ENCODE data around the gene WFDC9. TPM values are rescaled to one million over a fixed set of nuclear protein-coding genes. Genes with fewer than 3 reads are reported as not detected.
"Not testable (repeated sequence)": the region's sequence is repeated elsewhere in the genome, so short reads cannot be mapped to it uniquely, and the experiment has no call there.

Gene WFDC9
- total and polyA plus RNA-seq, 2 of the 8 experiments (the other 6 are each of a cell fraction or from before 2014, with no cell fraction given) = not detected

DNA sequence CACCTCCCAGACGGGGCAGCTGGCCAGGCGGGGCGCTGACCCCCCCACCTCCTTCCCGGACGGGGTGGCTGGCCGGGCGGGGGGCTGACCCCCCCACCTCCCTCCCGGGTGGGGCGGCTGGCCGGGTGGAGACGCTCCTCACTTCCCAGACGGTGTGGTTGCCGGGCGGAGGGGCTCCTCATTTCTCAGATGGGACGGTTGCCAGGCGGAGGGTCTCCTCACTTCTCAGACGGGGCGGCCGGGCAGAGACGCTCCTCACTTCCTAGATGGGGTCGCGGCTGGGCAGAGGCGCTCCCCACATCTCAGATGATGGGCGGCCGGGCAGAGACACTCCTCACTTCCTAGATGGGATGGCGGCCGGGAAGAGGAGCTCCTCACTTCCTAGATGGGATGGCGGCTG, 14.8 kb upstream of the WFDC9 start:
- CTCF ChIA-PET (ENCODE audit: partially characterized antibody); H2BK12ac ChIP-seq (ENCODE audit: low read depth, low read length): not testable (repeated sequence)
- WGBS, 2 experiments (ENCODE audit: extremely low coverage in 1 of 2, insufficient coverage in 1 of 2, insufficient read length in 1 of 2, insufficient replicate concordance in 2 of 2, low coverage in 1 of 2, low lambda C conversion rate in 2 of 2, missing lambda C conversion rate in 1 of 2) = 72% methylated on average over 5 of the region's 28 CpGs; no CpG with 5 or more reads in 1 of the 2 experiments

DNA sequence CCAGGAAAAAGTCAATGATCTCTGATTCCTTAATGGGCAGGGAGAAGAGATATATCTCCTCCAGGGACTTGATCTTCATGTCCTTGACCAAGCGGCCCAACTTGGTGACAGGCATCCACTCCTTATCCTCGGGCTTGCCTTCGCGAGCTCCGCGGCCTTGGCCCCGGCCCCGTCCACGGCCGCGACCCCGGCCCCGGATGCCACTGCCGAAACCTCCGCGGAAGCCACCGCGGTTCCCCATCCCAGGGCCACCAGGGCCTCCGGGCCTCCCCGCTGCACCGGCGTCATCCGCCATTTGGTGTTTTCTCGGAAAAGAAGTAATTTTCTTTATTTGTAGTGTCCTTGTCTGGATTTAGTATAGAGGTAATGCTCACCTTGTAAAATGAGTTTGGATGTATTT, 10.0 kb upstream of the WFDC9 start:
- H3K23ac ChIP-seq (ENCODE audit: insufficient read length); POLR2A ChIA-PET (ENCODE audit: partially characterized antibody); H4K5ac ChIP-seq (ENCODE audit: insufficient read length, low read depth, low read length); H3K27ac ChIP-seq (ENCODE audit: low read depth, low read length); H3K27me3 ChIP-seq (replicated peaks in 1 of 4; ENCODE audit: control insufficient read depth in 3 of 4, extremely low read depth in 1 of 4, insufficient read depth in 3 of 4, low read length in 3 of 4); H2BK20ac ChIP-seq (ENCODE audit: low read length); H3K4me2 ChIP-seq (ENCODE audit: insufficient read depth in 1 of 2, low read depth in 2 of 2, low read length in 2 of 2); H3K79me1 ChIP-seq (ENCODE audit: low read depth, low read length); H2AFZ ChIP-seq (ENCODE audit: low read length); H3K14ac ChIP-seq (ENCODE audit: insufficient read length); H2BK12ac ChIP-seq (ENCODE audit: low read depth, low read length); H2BK120ac ChIP-seq (replicated peaks; ENCODE audit: low read depth, low read length); H2BK15ac ChIP-seq (ENCODE audit: low read length); H3K9ac ChIP-seq (replicated peaks in 1 of 4; ENCODE audit: extremely low read depth in 1 of 4, low read depth in 3 of 4, low read length in 3 of 4); H3K9me3 ChIP-seq (ENCODE audit: insufficient read depth in 2 of 2, low read depth in 1 of 2, low read length in 1 of 2); H2AK5ac ChIP-seq (ENCODE audit: low read depth, low read length); H3K36me3 ChIP-seq (ENCODE audit: control insufficient read depth in 2 of 4, insufficient read depth in 4 of 4, low read length in 3 of 4); FAIRE-seq; H3K18ac ChIP-seq (ENCODE audit: extremely low read depth, low read length); CTCF ChIA-PET (ENCODE audit: partially characterized antibody); H4K8ac ChIP-seq (ENCODE audit: extremely low read depth, insufficient read depth, low read length); H3K4ac ChIP-seq (replicated peaks; ENCODE audit: insufficient read length, low read depth, low read length); H3K4me3 ChIP-seq (ENCODE audit: extremely low read depth in 1 of 4, insufficient read depth in 2 of 4, low read depth in 3 of 4, low read length in 4 of 4); DNase-seq (ENCODE audit: low read depth in 1 of 2, low spot score in 2 of 2); H4K91ac ChIP-seq (replicated peaks; ENCODE audit: insufficient read length, low read length); H4K20me1 ChIP-seq (replicated peaks in 1 of 2; ENCODE audit: control insufficient read depth in 1 of 2, insufficient read depth in 2 of 2, low read length in 2 of 2); H3K56ac ChIP-seq (replicated peaks; ENCODE audit: insufficient read length, low read depth, low read length); H3K23me2 ChIP-seq (ENCODE audit: low read depth, low read length); H2BK5ac ChIP-seq (ENCODE audit: low read depth, low read length); H3K79me2 ChIP-seq (ENCODE audit: control insufficient read depth in 1 of 2, insufficient read depth in 2 of 2, low read length in 2 of 2); H3K4me1 ChIP-seq (replicated peaks in 1 of 4; ENCODE audit: control insufficient read depth in 3 of 4, insufficient read depth in 4 of 4, low read length in 3 of 4): not testable (repeated sequence)
- WGBS, 2 experiments (ENCODE audit: extremely low coverage in 1 of 2, insufficient coverage in 1 of 2, insufficient read length in 1 of 2, insufficient replicate concordance in 2 of 2, low coverage in 1 of 2, low lambda C conversion rate in 2 of 2, missing lambda C conversion rate in 1 of 2) = 98% methylated on average over 9 of the region's 24 CpGs; no CpG with 5 or more reads in 1 of the 2 experiments

More for the DNA sequence above, 14.8 kb upstream of the WFDC9 start:
- POLR2A ChIA-PET (ENCODE audit: partially characterized antibody); H2BK5ac ChIP-seq (ENCODE audit: low read depth, low read length); H3K18ac ChIP-seq (ENCODE audit: extremely low read depth, low read length); H3K23ac ChIP-seq (ENCODE audit: insufficient read length); H3K9ac ChIP-seq (replicated peaks in 1 of 4; ENCODE audit: extremely low read depth in 1 of 4, low read depth in 3 of 4, low read length in 3 of 4); H3K27ac ChIP-seq (ENCODE audit: low read depth, low read length); FAIRE-seq; H2AFZ ChIP-seq (ENCODE audit: low read length); H3K56ac ChIP-seq (replicated peaks; ENCODE audit: insufficient read length, low read depth, low read length); H3K4me2 ChIP-seq (ENCODE audit: insufficient read depth in 1 of 2, low read depth in 2 of 2, low read length in 2 of 2); H3K4ac ChIP-seq (replicated peaks; ENCODE audit: insufficient read length, low read depth, low read length); H3K23me2 ChIP-seq (ENCODE audit: low read depth, low read length); H3K79me2 ChIP-seq (ENCODE audit: control insufficient read depth in 1 of 2, insufficient read depth in 2 of 2, low read length in 2 of 2); H3K4me3 ChIP-seq (ENCODE audit: extremely low read depth in 1 of 4, insufficient read depth in 2 of 4, low read depth in 3 of 4, low read length in 4 of 4); H3K36me3 ChIP-seq (ENCODE audit: control insufficient read depth in 2 of 4, insufficient read depth in 4 of 4, low read length in 3 of 4); H2BK120ac ChIP-seq (replicated peaks; ENCODE audit: low read depth, low read length); H4K5ac ChIP-seq (ENCODE audit: insufficient read length, low read depth, low read length); H2BK15ac ChIP-seq (ENCODE audit: low read length); H4K20me1 ChIP-seq (replicated peaks in 1 of 2; ENCODE audit: control insufficient read depth in 1 of 2, insufficient read depth in 2 of 2, low read length in 2 of 2); H3K4me1 ChIP-seq (replicated peaks in 1 of 4; ENCODE audit: control insufficient read depth in 3 of 4, insufficient read depth in 4 of 4, low read length in 3 of 4); H3K79me1 ChIP-seq (ENCODE audit: low read depth, low read length); H2BK20ac ChIP-seq (ENCODE audit: low read length); H4K91ac ChIP-seq (replicated peaks; ENCODE audit: insufficient read length, low read length); H2AK5ac ChIP-seq (ENCODE audit: low read depth, low read length); H4K8ac ChIP-seq (ENCODE audit: extremely low read depth, insufficient read depth, low read length); H3K27me3 ChIP-seq (replicated peaks in 1 of 4; ENCODE audit: control insufficient read depth in 3 of 4, extremely low read depth in 1 of 4, insufficient read depth in 3 of 4, low read length in 3 of 4); DNase-seq (ENCODE audit: low read depth in 1 of 2, low spot score in 2 of 2); H3K14ac ChIP-seq (ENCODE audit: insufficient read length): not testable (repeated sequence)
- peaks cover 12 to 14% of the 10 kb centered on the region in 2 experiments for H3K9me3 ChIP-seq (ENCODE audit: insufficient read depth in 2 of 2, low read depth in 1 of 2, low read length in 1 of 2)
